Sigmoid colon (tissue), 4 donors: ENCODE measurements around the gene CAMSAP2.

ENCODE experiments used
- EP300 ChIP-seq, 4 donors: sonication (generic); formaldehyde crosslinking; IDR thresholded peaks; one replicate each; pipeline ENCODE4 v1.6.1; 2017; ENCODE audit warnings: antibody characterized with exemption in 4 of 4
- POLR2A ChIP-seq, 2 donors: fragments of 450-650 bp; IDR thresholded peaks; one replicate each; pipeline ENCODE4 v1.6.1; 2016; ENCODE audit warnings: antibody characterized with exemption in 2 of 2, mild to moderate bottlenecking in 2 of 2, moderate library complexity in 2 of 2
- POLR2AphosphoS5 ChIP-seq, 4 donors: sonication (generic); formaldehyde crosslinking; IDR thresholded peaks; one replicate each; pipeline ENCODE4 v1.6.1; 2017; ENCODE audit warnings: antibody characterized with exemption in 4 of 4
- TF ChIP-seq, protein P1 (sequence below), 4 experiments: fragments of 450-650 bp in 3 of 4; fragments of 200-600 bp in 1 of 4; IDR thresholded peaks; one replicate each; pipeline ENCODE4 v1.5.1; 2016 to 2019; ENCODE audit warnings: antibody characterized with exemption in 4 of 4, mild to moderate bottlenecking in 3 of 4, moderate library complexity in 2 of 4

DNA sequence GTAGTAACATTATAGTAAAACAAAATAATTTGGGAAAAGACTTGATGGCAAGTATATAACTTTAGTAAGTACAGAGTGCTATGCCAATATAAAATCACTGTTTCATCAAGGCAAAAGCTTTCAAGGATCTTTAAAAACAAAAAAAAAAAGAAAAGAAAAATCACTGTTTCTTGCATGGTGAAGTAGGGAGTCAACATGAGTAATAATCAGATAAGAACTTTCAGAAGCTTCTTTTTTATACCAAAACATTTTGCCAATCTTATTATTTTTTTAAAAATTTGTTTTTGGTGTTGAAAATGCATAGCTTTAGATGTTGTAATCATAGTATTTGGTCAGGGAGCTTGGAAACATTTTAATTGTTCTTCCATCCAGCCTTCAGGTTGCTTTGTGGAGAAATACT lies 37.2 kb downstream of the CAMSAP2 start:
- TF ChIP-seq, protein P1, sequence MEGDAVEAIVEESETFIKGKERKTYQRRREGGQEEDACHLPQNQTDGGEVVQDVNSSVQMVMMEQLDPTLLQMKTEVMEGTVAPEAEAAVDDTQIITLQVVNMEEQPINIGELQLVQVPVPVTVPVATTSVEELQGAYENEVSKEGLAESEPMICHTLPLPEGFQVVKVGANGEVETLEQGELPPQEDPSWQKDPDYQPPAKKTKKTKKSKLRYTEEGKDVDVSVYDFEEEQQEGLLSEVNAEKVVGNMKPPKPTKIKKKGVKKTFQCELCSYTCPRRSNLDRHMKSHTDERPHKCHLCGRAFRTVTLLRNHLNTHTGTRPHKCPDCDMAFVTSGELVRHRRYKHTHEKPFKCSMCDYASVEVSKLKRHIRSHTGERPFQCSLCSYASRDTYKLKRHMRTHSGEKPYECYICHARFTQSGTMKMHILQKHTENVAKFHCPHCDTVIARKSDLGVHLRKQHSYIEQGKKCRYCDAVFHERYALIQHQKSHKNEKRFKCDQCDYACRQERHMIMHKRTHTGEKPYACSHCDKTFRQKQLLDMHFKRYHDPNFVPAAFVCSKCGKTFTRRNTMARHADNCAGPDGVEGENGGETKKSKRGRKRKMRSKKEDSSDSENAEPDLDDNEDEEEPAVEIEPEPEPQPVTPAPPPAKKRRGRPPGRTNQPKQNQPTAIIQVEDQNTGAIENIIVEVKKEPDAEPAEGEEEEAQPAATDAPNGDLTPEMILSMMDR (IDR thresholded peaks at IDR 0.05), result no peak
- no peak for TF ChIP-seq POLR2A (IDR thresholded peaks at IDR 0.05)
- no peak for TF ChIP-seq POLR2AphosphoS5 (IDR thresholded peaks at IDR 0.05)
- TF ChIP-seq EP300 (IDR thresholded peaks at IDR 0.05), result no peak
